B cell (primary cell): Measurements from ENCODE around the gene VOPP1. TPM values are rescaled to one million over a fixed set of nuclear protein-coding genes. Genes with fewer than 3 reads are reported as not detected.

Experiments used
- ATAC-seq: fragments of 200-7000 bp; cut with Tn5 transposase; one replicate; pipeline ENCODE4 v1.10.0; 2021; ENCODE audit warnings: low read depth, mild to moderate bottlenecking, moderate number of reproducible peaks, moderate library complexity
- CTCF ChIA-PET: fragments of 350-600 bp; sonication (Branson Sonifier 250); formaldehyde crosslinking; loops from one replicate; lab custom pipeline; 2021; ENCODE audit warnings: antibody characterized with exemption, inconsistent platforms; lab: Charles Lee
- POLR2A ChIA-PET: fragments of 350-600 bp; sonication (Branson Sonifier 250); formaldehyde crosslinking; loops from one replicate; lab custom pipeline; 2021; ENCODE audit warnings: antibody characterized with exemption; lab: Charles Lee
- DNase-seq: peaks from one replicate; pipeline ENCODE4 v3.0.0; 2013
- H2AFZ ChIP-seq: 2 replicates; pipeline ENCODE4 v1.6.1; 2012; ENCODE audit warnings: mild to moderate bottlenecking, low read depth, low read length; ENCODE audit not compliant: insufficient read depth, poor library complexity, severe bottlenecking
- H3K27ac ChIP-seq, 2 donors: 1 replicate in 1 of 2; 2 replicates in 1 of 2; pipeline ENCODE4 v1.5.1; 2012 to 2013; ENCODE audit warnings: low read length in 2 of 2, mild to moderate bottlenecking in 2 of 2, moderate library complexity in 1 of 2
- H3K27me3 ChIP-seq, 4 experiments: fragments of 200-600 bp in 1 of 4; sonication (generic) in 1 of 4; replicated peaks in 1 of 4; 1 replicate in 2 of 4; 2 replicates in 2 of 4; pipeline versions ENCODE4 v1.6.1 to v1.7.0; 2013 to 2016; ENCODE audit warnings: low read length in 3 of 4, mild to moderate bottlenecking in 2 of 4, mixed read lengths in 1 of 4, moderate library complexity in 1 of 4; ENCODE audit not compliant: insufficient read depth in 4 of 4, control insufficient read depth in 3 of 4; ENCODE audit errors: control extremely low read depth in 1 of 4
- H3K36me3 ChIP-seq, 2 experiments: replicated peaks in 1 of 2; 1 replicate in 1 of 2; 2 replicates in 1 of 2; pipeline versions ENCODE4 v1.6.1 to v1.7.1; 2013; ENCODE audit warnings: low read length in 1 of 2; ENCODE audit not compliant: insufficient read depth in 2 of 2, control insufficient read depth in 1 of 2; ENCODE audit errors: control extremely low read depth in 1 of 2, extremely low read depth in 1 of 2
- H3K4me1 ChIP-seq, 2 donors: fragments of 200-600 bp in 1 of 2; sonication (generic) in 1 of 2; 1 replicate in 1 of 2; 2 replicates in 1 of 2; pipeline versions ENCODE4 v1.5.1 to v1.6.1; 2013 to 2017; ENCODE audit warnings: low read length in 2 of 2; ENCODE audit not compliant: control insufficient read depth in 2 of 2, insufficient read depth in 2 of 2
- H3K4me2 ChIP-seq: replicated peaks from 2 replicates; pipeline ENCODE3; 2012; ENCODE audit warnings: mild to moderate bottlenecking, low read depth, low read length; ENCODE audit not compliant: poor library complexity, severe bottlenecking
- H3K4me3 ChIP-seq, 5 experiments: fragments of 200-600 bp in 1 of 5; sonication (generic) in 1 of 5; 1 replicate in 3 of 5; 2 replicates in 2 of 5; pipeline versions ENCODE4 v1.5.1 to v1.7.0; 2011 to 2016; ENCODE audit warnings: low read length in 4 of 5, mild to moderate bottlenecking in 4 of 5, low read depth in 2 of 5, control low read depth in 1 of 5, moderate library complexity in 1 of 5; ENCODE audit not compliant: insufficient read depth in 1 of 5; ENCODE audit errors: control extremely low read depth in 1 of 5, extremely low read depth in 1 of 5
- H3K79me2 ChIP-seq: fragments of 200-600 bp; sonication (generic); one replicate; pipeline ENCODE4 v1.6.0; 2016; ENCODE audit warnings: low read length; ENCODE audit not compliant: control insufficient read depth, insufficient read depth
- H3K9ac ChIP-seq: fragments of 200-600 bp; sonication (generic); 2 replicates; pipeline ENCODE4 v1.6.1; 2017; ENCODE audit warnings: mild to moderate bottlenecking, low read length, moderate library complexity
- H3K9me3 ChIP-seq, 3 donors: one replicate each; pipeline versions ENCODE4 v1.6.1 to v1.7.1; 2013; ENCODE audit warnings: low read length in 2 of 3; ENCODE audit not compliant: control insufficient read depth in 2 of 3, insufficient read depth in 1 of 3; ENCODE audit errors: control extremely low read depth in 1 of 3
- H4K20me1 ChIP-seq: 2 replicates; pipeline ENCODE4 v1.6.0; 2012; ENCODE audit warnings: mild to moderate bottlenecking, low read length; ENCODE audit not compliant: insufficient read depth, control insufficient read depth, poor library complexity, severe bottlenecking
- H3K27ac Mint-ChIP-seq: one replicate; pipeline ENCODE4 v1.8.0; 2021; ENCODE audit warnings: mixed read lengths
- H3K27me3 Mint-ChIP-seq: one replicate; pipeline ENCODE4 v1.8.0; 2021; ENCODE audit warnings: mixed read lengths
- H3K4me1 Mint-ChIP-seq: one replicate; pipeline ENCODE4 v1.8.0; 2021; ENCODE audit warnings: mixed read lengths
- H3K4me3 Mint-ChIP-seq: one replicate; pipeline ENCODE4 v1.8.0; 2021; ENCODE audit warnings: mixed read lengths
- H3K9me3 Mint-ChIP-seq: one replicate; pipeline ENCODE4 v1.8.0; 2022; ENCODE audit warnings: mixed read lengths; ENCODE audit not compliant: insufficient read depth
- CTCF ChIP-seq: fragments of 200-600 bp; IDR thresholded peaks from one replicate; pipeline ENCODE4 v1.8.0; 2022; ENCODE audit warnings: antibody characterized with exemption, mild to moderate bottlenecking
- EZH2 ChIP-seq: IDR thresholded peaks from 2 replicates; pipeline ENCODE4 v1.6.1; 2012; ENCODE audit warnings: borderline replicate concordance, low read depth, mild to moderate bottlenecking, moderate library complexity, low read length; ENCODE audit not compliant: insufficient read depth, poor library complexity, severe bottlenecking
- WGBS: methylation state at CpG from one replicate; pipeline ENCODE4 v1.1.5; 2013; ENCODE audit warnings: missing lambda C conversion rate; ENCODE audit not compliant: insufficient coverage; 5-methylcytosine and 5-hydroxymethylcytosine counted together
- intact Hi-C: fragments of 100-400 bp; cut with micrococcal nuclease; formaldehyde crosslinking; loops from one replicate; pipeline ENCODE4 v1.10.0; 2022
- polyA plus RNA-seq: library from polyadenylated mRNA; depleted of rRNA; stranded (reverse); fragments of >200 nt; gene quantifications from 2 replicates; pipeline ENCODE4 v1.2.3, GENCODE V29; 2012
- total RNA-seq, 2 donors: library from RNA; stranded (reverse); fragments of 120-200 nt in 1 of 2; gene quantifications; 1 replicate in 1 of 2; 2 replicates in 1 of 2; pipeline versions ENCODE4 v1.2.3 to v1.2.4, GENCODE V29; 2013 to 2022

Gene VOPP1
- total and polyA plus RNA-seq, 2 donors (not counting 1 experiment from before 2014, with no cell fraction given) = 53.2 to 256 TPM

- Histone ChIP-seq H3K36me3 (peaks cover 4 to 26% of the 10 kb centered on the region in 2 experiments), H3K4me3 (no peak overlapping the region), H3K4me2 (no peak overlapping the region), H3K27ac (no peak overlapping the region), H3K79me2 (no peaks in the 10 kb centered on the region), H2AFZ (no peak overlapping the region), H3K27me3 (no peaks in the 10 kb centered on the region), H4K20me1 (no peaks in the 10 kb centered on the region), H3K9me3 (no peaks in the 10 kb centered on the region), H3K9ac (no peak overlapping the region), H3K4me1 (no peaks in the 10 kb centered on the region)
- Mint-ChIP-seq H3K4me1 (no peaks in the 10 kb centered on the region), H3K4me3 (no peak overlapping the region), H3K27me3 (no peaks in the 10 kb centered on the region), H3K9me3 (no peaks in the 10 kb centered on the region), H3K27ac (no peak overlapping the region)
- DNase-seq (no peak), ATAC-seq (no peak)
- ChIA-PET POLR2A (no interaction called here), CTCF (interaction anchor here (1.2 to 1.4 kb wide), 2 partner anchors 12 to 169 kb away, joined by 3 to 5 read pairs; no protein-coding TSS in a partner anchor)
- WGBS = 98% methylated on average over 11 of the region's 11 CpGs
- intact Hi-C loops = no loop called here
- TF ChIP-seq EZH2 (no peak), CTCF (no peak)
Measured at GRCh38 chr7:55427800-55428199, 144.5 kb downstream of the VOPP1 start.

DNA sequence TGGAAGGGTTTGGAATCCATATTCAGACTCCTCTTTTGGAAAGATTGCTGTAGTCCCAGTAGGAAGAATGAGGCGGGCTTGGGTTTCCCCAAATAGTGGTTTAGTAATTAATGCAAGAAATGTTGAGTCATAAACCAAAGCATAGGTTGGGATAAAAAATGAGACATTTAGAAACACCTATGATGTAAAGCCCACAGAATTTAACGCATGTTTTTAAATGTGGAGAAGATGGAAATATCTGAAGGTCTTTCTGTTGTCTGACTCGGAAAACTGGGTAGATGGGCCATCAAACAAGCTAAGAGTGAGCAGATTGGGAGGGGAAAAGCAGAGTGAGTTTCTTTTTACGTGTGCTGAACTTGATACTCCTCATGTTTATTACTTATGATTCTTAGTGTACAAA lies 145.0 kb downstream of the VOPP1 start:
- ATAC-seq = no peak
- H3K4me1 Mint-ChIP-seq = no peaks in the 10 kb centered on the region
- DNase-seq = no peak
- Histone ChIP-seq H3K79me2 (no peaks in the 10 kb centered on the region), H3K27me3 (no peaks in the 10 kb centered on the region), H3K36me3 (peaks cover 4 to 26% of the 10 kb centered on the region in 2 experiments), H3K27ac (no peak overlapping the region), H4K20me1 (no peaks in the 10 kb centered on the region), H3K4me1 (no peaks in the 10 kb centered on the region), H3K4me3 (no peak overlapping the region), H3K9ac (no peak overlapping the region), H2AFZ (no peak overlapping the region), H3K4me2 (no peak overlapping the region), H3K9me3 (no peaks in the 10 kb centered on the region)
- intact Hi-C loops = no loop called here
- TF ChIP-seq EZH2 (no peak), CTCF (no peak)
- WGBS = 37% methylated on average over 3 of the region's 4 CpGs
- ChIA-PET CTCF (interaction anchor here (0.8 to 1.4 kb wide), 3 partner anchors 9 to 169 kb away, joined by 3 to 5 read pairs (median 3); no protein-coding TSS in a partner anchor), POLR2A (no interaction called here)
- no peak overlapping the region for H3K27ac Mint-ChIP-seq
- H3K27me3 Mint-ChIP-seq = no peaks in the 10 kb centered on the region
- H3K4me3 Mint-ChIP-seq = no peak overlapping the region
- H3K9me3 Mint-ChIP-seq = no peaks in the 10 kb centered on the region
